NCI-H446 (cell line): ENCODE results near the gene SIGLEC6.

Source experiments
- DNase-seq, 2 experiments: peaks; one replicate each; lab custom pipeline; 2025; lab: John Stamatoyannopoulos, UW

SIGLEC6 gene

GRCh38 chr19:51531349-51532315 lies at the start of gene SIGLEC6:
SIGLEC6 (minus strand) TSS chr19:51531670; CDS start chr19:51531648, 22 bp downstream.
- no peak for DNase-seq

GRCh38 chr19:51576850-51577249 lies 45.4 kb upstream of the SIGLEC6 start:
- DNase-seq, result no peak

- no peak for DNase-seq
Measured at GRCh38 chr19:51573331-51573730, 41.9 kb upstream of the SIGLEC6 start.

- no peak for DNase-seq
Measured at GRCh38 chr19:51572908-51573307, 41.4 kb upstream of the SIGLEC6 start.

- DNase-seq, result no peak
Measured at GRCh38 chr19:51572410-51572809, 40.9 kb upstream of the SIGLEC6 start.

GRCh38 chr19:51571599-51571998 lies 40.1 kb upstream of the SIGLEC6 start:
- no peak for DNase-seq

- peak; percentile 97 to 98 for DNase-seq
Measured at GRCh38 chr19:51570962-51571575, 39.6 kb upstream of the SIGLEC6 start, which contains the start of gene ZNF175. ZNF175 (plus strand) TSS chr19:51571283; CDS start chr19:51573330, 2,047 bp downstream.

GRCh38 chr19:51568456-51568855 lies 37.0 kb upstream of the SIGLEC6 start:
- DNase-seq, result no peak

- DNase-seq, result no peak
Measured at GRCh38 chr19:51567583-51567982, 36.1 kb upstream of the SIGLEC6 start.

- no peak for DNase-seq
Measured at GRCh38 chr19:51566489-51567100, 35.1 kb upstream of the SIGLEC6 start.

GRCh38 chr19:51565583-51565982 lies 34.1 kb upstream of the SIGLEC6 start:
- DNase-seq, result no peak

- no peak for DNase-seq
Measured at GRCh38 chr19:51564791-51565190, 33.3 kb upstream of the SIGLEC6 start.

GRCh38 chr19:51560339-51560738 lies 28.9 kb upstream of the SIGLEC6 start:
- DNase-seq, result no peak

GRCh38 chr19:51559240-51559639 lies 27.8 kb upstream of the SIGLEC6 start:
- DNase-seq, result no peak

GRCh38 chr19:51552996-51553725 lies 21.7 kb upstream of the SIGLEC6 start:
- peak in 1 of 2 experiments; percentile 10 for DNase-seq

GRCh38 chr19:51552608-51552995 lies 21.1 kb upstream of the SIGLEC6 start:
- DNase-seq, result no peak

- DNase-seq, result no peak
Measured at GRCh38 chr19:51551673-51552432, 20.4 kb upstream of the SIGLEC6 start.

- no peak for DNase-seq
Measured at GRCh38 chr19:51550848-51551672, 19.6 kb upstream of the SIGLEC6 start.

GRCh38 chr19:51549533-51550324 lies 18.3 kb upstream of the SIGLEC6 start:
- DNase-seq, result no peak
